Tibial artery (tissue), 4 donors: ENCODE data around the gene SYNPO.

ENCODE experiments used
- DNase-seq, 2 donors: peaks; one replicate each; pipeline ENCODE4 v3.0.0-alpha.2; 2019
- H3K27ac ChIP-seq, 2 donors: fragments of 200-600 bp; sonication (generic) in 1 of 2; 1 replicate in 1 of 2; 2 replicates in 1 of 2; pipeline ENCODE4 v1.5.1; 2018 to 2019; ENCODE audit warnings: mild to moderate bottlenecking in 1 of 2
- H3K27me3 ChIP-seq, 2 donors: fragments of 200-600 bp; sonication (generic) in 1 of 2; one replicate each; pipeline versions ENCODE4 v1.5.1 to v1.6.0; 2016 to 2019
- H3K36me3 ChIP-seq, 3 donors: fragments of 200-600 bp; sonication (generic) in 2 of 3; one replicate each; pipeline ENCODE4 v1.5.1; 2016 to 2019; ENCODE audit warnings: mild to moderate bottlenecking in 2 of 3
- H3K4me1 ChIP-seq, 4 donors: fragments of 200-600 bp; sonication (generic) in 2 of 4; 1 replicate in 3 of 4; 2 replicates in 1 of 4; pipeline ENCODE4 v1.5.1; 2016 to 2019
- H3K4me3 ChIP-seq, 2 donors: fragments of 200-600 bp; sonication (generic) in 1 of 2; 1 replicate in 1 of 2; 2 replicates in 1 of 2; pipeline ENCODE4 v1.5.1; 2018 to 2019; ENCODE audit warnings: mild to moderate bottlenecking in 2 of 2
- H3K9me3 ChIP-seq, 3 donors: fragments of 200-600 bp; sonication (generic) in 1 of 3; one replicate each; pipeline ENCODE4 v1.5.1; 2016 to 2019
- CTCF ChIP-seq, 2 experiments: fragments of 200-600 bp in 1 of 2; fragments of 450-650 bp in 1 of 2; IDR thresholded peaks; one replicate each; pipeline ENCODE4 v1.5.1; 2017 to 2019; ENCODE audit warnings: antibody characterized with exemption in 2 of 2, mild to moderate bottlenecking in 1 of 2, moderate library complexity in 1 of 2
- intact Hi-C: fragments of 100-400 bp; cut with DNase I; formaldehyde crosslinking; loops from one replicate; pipeline ENCODE4 v1.15.0; 2023; ENCODE audit warnings: low total_unique reads

The SYNPO gene

GRCh38 chr5:150613991-150614660 lies 26.3 kb upstream of the SYNPO start:
- no peaks in the 10 kb centered on the region for H3K36me3 ChIP-seq
- peak overlapping the region; percentile 93 to 100 for H3K27ac ChIP-seq
- peaks cover 0 to 100% (median 81%) of the 10 kb centered on the region in 4 donors for H3K4me1 ChIP-seq
- H3K27me3 ChIP-seq: no peaks in the 10 kb centered on the region
- TF ChIP-seq CTCF (IDR thresholded peaks at IDR 0.05): no peak
- DNase-seq: no peak
- no peaks in the 10 kb centered on the region for H3K9me3 ChIP-seq
- intact Hi-C loops: no loop called here
- no peak overlapping the region for H3K4me3 ChIP-seq

GRCh38 chr5:150614661-150615060 lies 25.8 kb upstream of the SYNPO start:
- Histone ChIP-seq H3K27me3 (no peaks in the 10 kb centered on the region), H3K4me3 (no peak overlapping the region), H3K27ac (peak overlapping the region; percentile 93 to 100), H3K4me1 (peaks cover 0 to 100% (median 81%) of the 10 kb centered on the region in 4 donors), H3K36me3 (no peaks in the 10 kb centered on the region), H3K9me3 (no peaks in the 10 kb centered on the region)
- intact Hi-C loops: no loop called here
- no peak for TF ChIP-seq CTCF (IDR thresholded peaks at IDR 0.05)
- no peak for DNase-seq

DNA sequence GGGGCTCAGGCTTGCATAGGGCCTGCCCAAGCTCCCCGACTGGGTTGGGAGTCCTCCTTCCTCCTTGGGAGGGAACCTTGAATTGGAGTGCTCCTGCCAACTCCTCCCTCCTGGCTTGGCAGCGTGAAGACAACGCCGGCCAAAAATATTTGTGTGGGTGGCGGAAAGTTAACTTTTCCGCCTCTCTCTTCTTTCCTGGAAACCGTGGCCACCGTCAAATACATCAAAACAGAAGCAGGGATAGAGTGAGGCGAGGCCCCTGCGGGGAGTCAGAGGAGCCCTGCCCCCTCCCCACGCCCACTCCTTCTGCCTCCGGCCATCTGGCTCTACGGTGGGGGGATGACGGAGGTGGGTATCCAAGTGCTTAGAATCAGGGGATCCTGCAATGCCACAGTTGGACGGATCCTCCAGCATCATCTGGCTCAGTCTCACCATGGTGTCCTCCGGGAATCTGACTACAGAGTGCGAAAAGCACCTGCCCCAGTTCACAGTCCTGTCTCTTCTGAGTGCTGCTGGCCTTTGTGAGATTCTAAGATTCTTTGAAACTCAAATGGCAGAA lies 25.2 kb upstream of the SYNPO start:
- peak; percentile 46 to 87 for DNase-seq
- H3K36me3 ChIP-seq: no peaks in the 10 kb centered on the region
- no peaks in the 10 kb centered on the region for H3K9me3 ChIP-seq
- H3K4me1 ChIP-seq: peaks cover 0 to 98% (median 79%) of the 10 kb centered on the region in 4 donors
- no peaks in the 10 kb centered on the region for H3K27me3 ChIP-seq
- peak overlapping the region; percentile 93 to 100 for H3K27ac ChIP-seq
- intact Hi-C loops: no loop called here
- no peak for TF ChIP-seq CTCF (IDR thresholded peaks at IDR 0.05)
- H3K4me3 ChIP-seq: no peak overlapping the region

- Histone ChIP-seq H3K9me3 (no peaks in the 10 kb centered on the region), H3K27me3 (no peaks in the 10 kb centered on the region), H3K36me3 (no peaks in the 10 kb centered on the region), H3K27ac (peak overlapping the region; percentile 93 to 100), H3K4me3 (no peak overlapping the region), H3K4me1 (peaks cover 0 to 90% (median 75%) of the 10 kb centered on the region in 4 donors)
- no peak for DNase-seq
- intact Hi-C loops: no loop called here
- no peak for TF ChIP-seq CTCF (IDR thresholded peaks at IDR 0.05)
Measured at GRCh38 chr5:150616024-150616470, 24.4 kb upstream of the SYNPO start.

GRCh38 chr5:150616506-150616905 lies 24.0 kb upstream of the SYNPO start:
- H3K4me3 ChIP-seq: no peak overlapping the region
- TF ChIP-seq CTCF (IDR thresholded peaks at IDR 0.05): no peak

More at GRCh38 chr5:150616506-150616905, 24.0 kb upstream of the SYNPO start:
- peak overlapping the region; percentile 93 to 100 for H3K27ac ChIP-seq
- H3K36me3 ChIP-seq: no peaks in the 10 kb centered on the region
- H3K9me3 ChIP-seq: no peaks in the 10 kb centered on the region
- DNase-seq: no peak
- intact Hi-C loops: no loop called here
- peaks cover 0 to 85% (median 73%) of the 10 kb centered on the region in 4 donors for H3K4me1 ChIP-seq
- H3K27me3 ChIP-seq: no peaks in the 10 kb centered on the region
